B cell (primary cell): ENCODE results near the gene FANCD2OS. TPM values are rescaled to one million over a fixed set of nuclear protein-coding genes. Genes with fewer than 3 reads are reported as not detected.
"Not testable (repeated sequence)": the region's sequence is repeated elsewhere in the genome, so short reads cannot be mapped to it uniquely, and the experiment has no call there.

ENCODE experiments used
- ATAC-seq: fragments of 200-7000 bp; cut with Tn5 transposase; one replicate; pipeline ENCODE4 v1.10.0; 2021; ENCODE audit warnings: low read depth, mild to moderate bottlenecking, moderate number of reproducible peaks, moderate library complexity
- CTCF ChIA-PET: fragments of 350-600 bp; sonication (Branson Sonifier 250); formaldehyde crosslinking; loops from one replicate; lab custom pipeline; 2021; ENCODE audit warnings: antibody characterized with exemption, inconsistent platforms; lab: Charles Lee
- POLR2A ChIA-PET: fragments of 350-600 bp; sonication (Branson Sonifier 250); formaldehyde crosslinking; loops from one replicate; lab custom pipeline; 2021; ENCODE audit warnings: antibody characterized with exemption; lab: Charles Lee
- DNase-seq: peaks from one replicate; pipeline ENCODE4 v3.0.0; 2013
- H2AFZ ChIP-seq: 2 replicates; pipeline ENCODE4 v1.6.1; 2012; ENCODE audit warnings: mild to moderate bottlenecking, low read depth, low read length; ENCODE audit not compliant: insufficient read depth, poor library complexity, severe bottlenecking
- H3K27ac ChIP-seq, 2 donors: 1 replicate in 1 of 2; 2 replicates in 1 of 2; pipeline ENCODE4 v1.5.1; 2012 to 2013; ENCODE audit warnings: low read length in 2 of 2, mild to moderate bottlenecking in 2 of 2, moderate library complexity in 1 of 2
- H3K27me3 ChIP-seq, 4 experiments: fragments of 200-600 bp in 1 of 4; sonication (generic) in 1 of 4; replicated peaks in 1 of 4; 1 replicate in 2 of 4; 2 replicates in 2 of 4; pipeline versions ENCODE4 v1.6.1 to v1.7.0; 2013 to 2016; ENCODE audit warnings: low read length in 3 of 4, mild to moderate bottlenecking in 2 of 4, mixed read lengths in 1 of 4, moderate library complexity in 1 of 4; ENCODE audit not compliant: insufficient read depth in 4 of 4, control insufficient read depth in 3 of 4; ENCODE audit errors: control extremely low read depth in 1 of 4
- H3K36me3 ChIP-seq, 2 experiments: replicated peaks in 1 of 2; 1 replicate in 1 of 2; 2 replicates in 1 of 2; pipeline versions ENCODE4 v1.6.1 to v1.7.1; 2013; ENCODE audit warnings: low read length in 1 of 2; ENCODE audit not compliant: insufficient read depth in 2 of 2, control insufficient read depth in 1 of 2; ENCODE audit errors: control extremely low read depth in 1 of 2, extremely low read depth in 1 of 2
- H3K4me1 ChIP-seq, 2 donors: fragments of 200-600 bp in 1 of 2; sonication (generic) in 1 of 2; 1 replicate in 1 of 2; 2 replicates in 1 of 2; pipeline versions ENCODE4 v1.5.1 to v1.6.1; 2013 to 2017; ENCODE audit warnings: low read length in 2 of 2; ENCODE audit not compliant: control insufficient read depth in 2 of 2, insufficient read depth in 2 of 2
- H3K4me2 ChIP-seq: replicated peaks from 2 replicates; pipeline ENCODE3; 2012; ENCODE audit warnings: mild to moderate bottlenecking, low read depth, low read length; ENCODE audit not compliant: poor library complexity, severe bottlenecking
- H3K4me3 ChIP-seq, 5 experiments: fragments of 200-600 bp in 1 of 5; sonication (generic) in 1 of 5; 1 replicate in 3 of 5; 2 replicates in 2 of 5; pipeline versions ENCODE4 v1.5.1 to v1.7.0; 2011 to 2016; ENCODE audit warnings: low read length in 4 of 5, mild to moderate bottlenecking in 4 of 5, low read depth in 2 of 5, control low read depth in 1 of 5, moderate library complexity in 1 of 5; ENCODE audit not compliant: insufficient read depth in 1 of 5; ENCODE audit errors: control extremely low read depth in 1 of 5, extremely low read depth in 1 of 5
- H3K79me2 ChIP-seq: fragments of 200-600 bp; sonication (generic); one replicate; pipeline ENCODE4 v1.6.0; 2016; ENCODE audit warnings: low read length; ENCODE audit not compliant: control insufficient read depth, insufficient read depth
- H3K9ac ChIP-seq: fragments of 200-600 bp; sonication (generic); 2 replicates; pipeline ENCODE4 v1.6.1; 2017; ENCODE audit warnings: mild to moderate bottlenecking, low read length, moderate library complexity
- H3K9me3 ChIP-seq, 3 donors: one replicate each; pipeline versions ENCODE4 v1.6.1 to v1.7.1; 2013; ENCODE audit warnings: low read length in 2 of 3; ENCODE audit not compliant: control insufficient read depth in 2 of 3, insufficient read depth in 1 of 3; ENCODE audit errors: control extremely low read depth in 1 of 3
- H4K20me1 ChIP-seq: 2 replicates; pipeline ENCODE4 v1.6.0; 2012; ENCODE audit warnings: mild to moderate bottlenecking, low read length; ENCODE audit not compliant: insufficient read depth, control insufficient read depth, poor library complexity, severe bottlenecking
- H3K27ac Mint-ChIP-seq: one replicate; pipeline ENCODE4 v1.8.0; 2021; ENCODE audit warnings: mixed read lengths
- H3K27me3 Mint-ChIP-seq: one replicate; pipeline ENCODE4 v1.8.0; 2021; ENCODE audit warnings: mixed read lengths
- H3K4me1 Mint-ChIP-seq: one replicate; pipeline ENCODE4 v1.8.0; 2021; ENCODE audit warnings: mixed read lengths
- H3K4me3 Mint-ChIP-seq: one replicate; pipeline ENCODE4 v1.8.0; 2021; ENCODE audit warnings: mixed read lengths
- H3K9me3 Mint-ChIP-seq: one replicate; pipeline ENCODE4 v1.8.0; 2022; ENCODE audit warnings: mixed read lengths; ENCODE audit not compliant: insufficient read depth
- EZH2 ChIP-seq: IDR thresholded peaks from 2 replicates; pipeline ENCODE4 v1.6.1; 2012; ENCODE audit warnings: borderline replicate concordance, low read depth, mild to moderate bottlenecking, moderate library complexity, low read length; ENCODE audit not compliant: insufficient read depth, poor library complexity, severe bottlenecking
- WGBS: methylation state at CpG from one replicate; pipeline ENCODE4 v1.1.5; 2013; ENCODE audit warnings: missing lambda C conversion rate; ENCODE audit not compliant: insufficient coverage; 5-methylcytosine and 5-hydroxymethylcytosine counted together
- intact Hi-C: fragments of 100-400 bp; cut with micrococcal nuclease; formaldehyde crosslinking; loops from one replicate; pipeline ENCODE4 v1.10.0; 2022
- polyA plus RNA-seq: library from polyadenylated mRNA; depleted of rRNA; stranded (reverse); fragments of >200 nt; gene quantifications from 2 replicates; pipeline ENCODE4 v1.2.3, GENCODE V29; 2012
- total RNA-seq, 2 donors: library from RNA; stranded (reverse); fragments of 120-200 nt in 1 of 2; gene quantifications; 1 replicate in 1 of 2; 2 replicates in 1 of 2; pipeline versions ENCODE4 v1.2.3 to v1.2.4, GENCODE V29; 2013 to 2022
- TF ChIP-seq, protein P1 (sequence below): fragments of 200-600 bp; IDR thresholded peaks from one replicate; pipeline ENCODE4 v1.8.0; 2022; ENCODE audit warnings: antibody characterized with exemption, mild to moderate bottlenecking

Gene FANCD2OS
- total and polyA plus RNA-seq, 2 donors (not counting 1 experiment from before 2014, with no cell fraction given), result not detected

GRCh38 chr3:10136426-10137005 lies 28.5 kb upstream of the FANCD2OS start:
- H3K36me3 ChIP-seq, result no peaks in the 10 kb centered on the region
- no peak overlapping the region for H3K27ac Mint-ChIP-seq
- no peak for TF ChIP-seq EZH2
- TF ChIP-seq, protein P1, sequence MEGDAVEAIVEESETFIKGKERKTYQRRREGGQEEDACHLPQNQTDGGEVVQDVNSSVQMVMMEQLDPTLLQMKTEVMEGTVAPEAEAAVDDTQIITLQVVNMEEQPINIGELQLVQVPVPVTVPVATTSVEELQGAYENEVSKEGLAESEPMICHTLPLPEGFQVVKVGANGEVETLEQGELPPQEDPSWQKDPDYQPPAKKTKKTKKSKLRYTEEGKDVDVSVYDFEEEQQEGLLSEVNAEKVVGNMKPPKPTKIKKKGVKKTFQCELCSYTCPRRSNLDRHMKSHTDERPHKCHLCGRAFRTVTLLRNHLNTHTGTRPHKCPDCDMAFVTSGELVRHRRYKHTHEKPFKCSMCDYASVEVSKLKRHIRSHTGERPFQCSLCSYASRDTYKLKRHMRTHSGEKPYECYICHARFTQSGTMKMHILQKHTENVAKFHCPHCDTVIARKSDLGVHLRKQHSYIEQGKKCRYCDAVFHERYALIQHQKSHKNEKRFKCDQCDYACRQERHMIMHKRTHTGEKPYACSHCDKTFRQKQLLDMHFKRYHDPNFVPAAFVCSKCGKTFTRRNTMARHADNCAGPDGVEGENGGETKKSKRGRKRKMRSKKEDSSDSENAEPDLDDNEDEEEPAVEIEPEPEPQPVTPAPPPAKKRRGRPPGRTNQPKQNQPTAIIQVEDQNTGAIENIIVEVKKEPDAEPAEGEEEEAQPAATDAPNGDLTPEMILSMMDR, result no peak
- no peak overlapping the region for H2AFZ ChIP-seq
- H4K20me1 ChIP-seq, result no peaks in the 10 kb centered on the region
- no peak overlapping the region for H3K4me3 Mint-ChIP-seq
- no peaks in the 10 kb centered on the region for H3K9me3 Mint-ChIP-seq
- 98% methylated on average over 21 of the region's 25 CpGs for WGBS
- DNase-seq (no peak), ATAC-seq (no peak)
- H3K9me3 ChIP-seq, result no peaks in the 10 kb centered on the region
- POLR2A ChIA-PET, result no interaction called here
- peaks cover 0 to 6% of the 10 kb centered on the region in 2 donors for H3K4me1 ChIP-seq
- H3K4me2 ChIP-seq, result no peak overlapping the region
- CTCF ChIA-PET, result no interaction called here
- peaks cover 2% of the 10 kb centered on the region for H3K4me1 Mint-ChIP-seq
- no peak overlapping the region for H3K27ac ChIP-seq
- H3K9ac ChIP-seq, result no peak overlapping the region
- no peaks in the 10 kb centered on the region for H3K79me2 ChIP-seq
- H3K27me3 Mint-ChIP-seq, result no peaks in the 10 kb centered on the region
- intact Hi-C loops, result no loop called here
- H3K27me3 ChIP-seq, result no peaks in the 10 kb centered on the region
- H3K4me3 ChIP-seq, result no peak overlapping the region

DNA sequence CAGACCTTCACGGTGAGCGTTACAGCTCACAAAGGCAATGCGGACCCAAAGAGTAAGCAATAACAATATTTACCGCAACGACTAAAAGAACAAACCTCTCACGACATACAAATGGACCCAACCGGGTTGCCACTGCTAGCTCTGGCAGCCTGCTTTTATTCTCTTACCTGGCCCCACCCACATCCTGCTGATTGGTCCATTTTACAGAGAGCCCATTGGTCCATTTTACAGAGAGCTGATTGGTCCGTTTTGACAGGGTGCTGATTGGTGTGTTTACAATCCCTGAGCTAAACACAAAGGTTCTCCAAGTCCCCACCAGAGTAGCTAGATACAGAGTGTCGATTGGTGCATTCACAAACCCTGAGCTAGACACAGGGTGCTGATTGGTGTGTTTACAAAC lies 27.8 kb upstream of the FANCD2OS start:
- H3K27ac ChIP-seq, H3K4me3 ChIP-seq, H3K27me3 Mint-ChIP-seq, H3K9me3 ChIP-seq, H3K36me3 ChIP-seq, ATAC-seq, H3K4me1 Mint-ChIP-seq, H3K4me3 Mint-ChIP-seq, H3K79me2 ChIP-seq, intact Hi-C loops, DNase-seq, H3K4me2 ChIP-seq, H2AFZ ChIP-seq, H4K20me1 ChIP-seq, H3K27ac Mint-ChIP-seq, H3K4me1 ChIP-seq, H3K27me3 ChIP-seq, H3K9me3 Mint-ChIP-seq, H3K9ac ChIP-seq: not testable (repeated sequence)
- 95% methylated on average over 8 of the region's 9 CpGs for WGBS
- POLR2A ChIA-PET, result interaction anchor here (0.5 kb wide), 1 partner anchor 106 kb away, joined by 8 read pairs; no protein-coding TSS in a partner anchor
- CTCF ChIA-PET, result interaction anchor here (0.7 kb wide), 1 partner anchor 112 kb away, joined by 3 read pairs; no protein-coding TSS in a partner anchor
